GM18951 (cell line): ENCODE results near the gene IGSF6.

Experiments
- POLR2A ChIP-seq: IDR thresholded peaks from 4 replicates; pipeline ENCODE4 v1.6.1; 2011; ENCODE audit warnings: mild to moderate bottlenecking; ENCODE audit not compliant: insufficient read length, insufficient read depth; ENCODE audit errors: extremely low read depth
- in situ Hi-C: fragments of 300-500 bp; cut with MboI; formaldehyde crosslinking; loops from one replicate; pipeline ENCODE4 v1.12.0; 2022; ENCODE audit warnings: low sequenced_read_pairs, mixed read lengths, inconsistent platforms; ENCODE audit not compliant: unreplicated experiment

Gene IGSF6

DNA sequence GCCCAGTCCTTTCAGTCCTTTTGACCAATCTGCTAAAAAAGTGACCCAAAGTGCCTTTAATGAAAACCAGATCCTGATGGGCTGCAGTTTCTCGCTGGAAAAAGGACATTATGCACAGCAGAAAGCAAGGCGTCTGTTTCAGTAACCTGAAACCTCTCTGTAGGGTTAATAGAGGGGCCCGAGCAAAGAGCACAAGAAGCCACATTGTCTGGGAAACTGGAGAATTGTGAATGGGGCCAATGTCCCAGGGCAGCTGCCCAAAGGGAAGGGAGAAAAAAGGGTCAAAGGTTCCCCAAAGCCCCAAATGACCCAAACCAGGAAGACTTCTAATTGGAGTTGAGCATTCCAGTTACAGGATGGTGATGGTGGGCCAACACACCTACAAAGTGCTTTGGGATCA lies 14.4 kb upstream of the IGSF6 start:
- in situ Hi-C loops = no loop called here
- TF ChIP-seq POLR2A = no peak

DNA sequence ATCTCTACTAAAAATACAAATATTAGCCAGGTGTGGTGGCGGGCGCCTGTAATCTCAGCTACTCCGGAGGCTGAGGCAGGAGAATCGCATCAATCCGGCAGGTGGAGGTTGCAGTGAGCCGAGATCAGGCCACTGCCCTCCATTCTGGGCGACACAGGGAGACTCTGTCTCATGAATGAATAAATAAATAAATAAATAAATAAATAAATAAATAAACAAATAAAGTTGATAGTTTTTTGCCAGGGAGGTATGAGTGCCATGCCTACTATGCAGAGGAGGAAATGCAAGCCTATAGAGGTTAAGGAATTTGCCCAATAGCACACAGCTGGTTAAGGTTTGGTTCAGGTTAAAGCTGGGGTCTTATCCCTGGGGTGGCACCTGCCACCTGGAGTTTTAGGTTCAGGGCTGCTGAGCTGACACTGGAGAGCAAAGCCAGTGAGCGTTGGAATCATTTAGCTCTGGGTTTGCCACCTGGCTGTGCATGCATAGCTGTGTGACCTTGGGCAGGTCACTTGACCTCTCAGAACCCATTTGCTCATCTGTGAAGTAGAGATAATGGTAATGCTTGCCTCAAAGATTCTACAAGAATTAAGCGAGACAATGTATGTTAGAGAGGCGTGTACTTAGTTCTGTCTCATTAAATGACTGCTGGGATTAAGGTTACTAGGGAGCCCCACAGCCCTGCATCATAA lies 12.5 kb upstream of the IGSF6 start:
- in situ Hi-C loops = no loop called here

DNA sequence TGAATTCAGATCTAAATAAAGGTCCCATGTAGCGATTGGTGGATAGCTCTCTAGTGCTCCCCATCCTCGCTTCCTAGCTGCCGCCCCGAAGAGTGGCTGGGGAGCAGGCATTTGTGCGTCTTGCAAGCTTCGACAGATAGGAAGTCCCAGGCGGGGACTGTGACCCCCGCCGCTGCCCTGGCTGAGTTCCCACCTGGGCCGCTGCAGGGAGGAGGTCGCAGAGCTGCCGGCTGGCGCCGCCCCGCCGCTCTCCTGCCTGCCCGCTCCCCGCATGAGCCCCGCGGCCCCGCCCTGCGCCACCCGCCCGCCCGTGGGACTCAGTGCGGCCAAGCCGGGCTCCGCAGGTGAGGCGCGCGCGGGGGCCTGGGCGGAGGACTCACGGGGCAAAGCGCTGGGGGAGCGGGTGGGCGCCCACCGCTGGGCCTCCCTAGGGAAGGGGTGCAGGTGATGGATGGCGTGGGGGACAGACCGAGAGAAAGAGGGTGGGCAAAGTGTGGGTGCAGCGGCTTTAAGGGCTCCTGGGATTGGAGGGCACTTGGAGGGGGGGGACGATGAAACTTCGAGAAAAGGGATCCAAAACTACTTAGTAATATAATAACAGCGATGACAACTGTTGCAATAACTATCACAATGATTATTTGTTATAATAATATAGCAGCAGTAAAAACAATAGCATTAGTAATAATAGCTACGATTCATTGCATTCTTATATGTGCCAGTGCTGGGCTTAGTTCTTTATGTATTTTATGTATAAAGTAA lies 11.7 kb upstream of the IGSF6 start, which contains the start of gene OTOA:
OTOA (plus strand) TSS at position 80 of the 759 bp plus-strand sequence. CDS start 14,547 bp downstream, outside the sequence.
- no peak for TF ChIP-seq POLR2A
- in situ Hi-C loops = no loop called here

More for the DNA sequence above, 12.5 kb upstream of the IGSF6 start:
- no peak for TF ChIP-seq POLR2A

DNA sequence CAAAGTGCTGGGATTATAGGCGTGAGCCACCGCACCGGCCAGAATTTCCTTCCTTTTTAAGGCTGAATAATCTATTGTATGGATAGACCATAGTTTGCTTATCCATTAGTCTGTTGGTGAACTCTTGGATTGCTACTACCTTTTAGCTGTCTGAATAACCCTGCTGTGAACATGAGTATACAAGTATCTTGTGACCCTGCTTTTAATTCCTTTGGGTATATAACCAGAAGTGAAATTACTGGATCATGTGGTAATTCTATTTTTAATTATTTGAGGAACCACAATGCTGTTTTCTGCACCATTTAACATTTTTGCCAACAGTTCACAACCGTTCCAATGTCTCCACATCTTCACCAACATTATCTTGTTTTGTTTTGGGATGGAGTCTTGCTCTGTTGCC lies 6.7 kb upstream of the IGSF6 start:
- in situ Hi-C loops = loop anchor here (10.0 kb wide), 1 partner anchor 56 kb away; no protein-coding TSS in a partner anchor
- no peak for TF ChIP-seq POLR2A

DNA sequence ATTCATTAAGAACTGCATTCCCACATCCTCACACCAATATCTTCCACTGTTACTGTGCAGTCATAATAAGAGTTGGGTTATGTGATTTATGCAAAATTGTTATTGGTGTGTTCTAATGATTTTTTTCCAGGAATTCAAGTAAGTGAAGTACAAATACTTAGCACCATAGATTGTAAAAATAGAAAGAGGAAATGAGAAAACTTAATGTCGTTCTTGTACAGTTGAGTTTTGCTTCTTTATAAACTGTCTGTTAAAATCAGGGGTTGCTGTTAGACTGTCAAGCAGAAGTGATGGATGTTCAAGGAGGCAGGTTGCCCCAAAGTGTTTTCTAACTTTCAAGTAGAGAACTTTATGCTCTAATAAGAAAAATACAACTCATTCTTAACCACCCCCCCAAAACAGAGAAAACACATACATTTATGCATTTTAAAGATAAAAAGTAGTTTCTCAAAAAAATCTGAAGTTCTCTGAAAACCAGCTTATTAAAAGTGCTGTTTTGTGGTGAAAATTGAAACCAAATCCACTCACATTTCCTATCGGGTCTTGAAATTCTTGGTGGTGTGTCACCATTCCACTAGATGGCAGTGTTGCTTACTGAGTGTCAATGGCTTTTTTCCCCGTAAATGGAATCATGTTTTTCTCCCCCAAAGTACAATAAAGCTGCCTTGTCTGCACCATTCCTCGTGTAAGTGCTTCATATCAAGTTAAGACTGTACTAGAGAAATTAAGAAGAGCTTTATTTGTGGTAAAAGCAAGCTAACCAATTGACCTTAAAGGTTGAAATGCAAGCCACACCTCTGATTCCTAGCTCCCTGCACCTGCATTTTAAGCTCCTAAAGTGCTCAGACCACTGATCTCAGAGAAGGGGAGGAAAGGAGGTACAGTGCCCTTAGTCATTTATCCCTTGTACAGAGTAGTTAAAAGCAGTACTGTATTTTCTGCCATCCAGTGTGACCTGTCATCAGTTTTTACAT lies 4.7 kb upstream of the IGSF6 start:
- in situ Hi-C loops = loop anchor here (10.0 kb wide), 1 partner anchor 58 kb away; no protein-coding TSS in a partner anchor
- TF ChIP-seq POLR2A = no peak

DNA sequence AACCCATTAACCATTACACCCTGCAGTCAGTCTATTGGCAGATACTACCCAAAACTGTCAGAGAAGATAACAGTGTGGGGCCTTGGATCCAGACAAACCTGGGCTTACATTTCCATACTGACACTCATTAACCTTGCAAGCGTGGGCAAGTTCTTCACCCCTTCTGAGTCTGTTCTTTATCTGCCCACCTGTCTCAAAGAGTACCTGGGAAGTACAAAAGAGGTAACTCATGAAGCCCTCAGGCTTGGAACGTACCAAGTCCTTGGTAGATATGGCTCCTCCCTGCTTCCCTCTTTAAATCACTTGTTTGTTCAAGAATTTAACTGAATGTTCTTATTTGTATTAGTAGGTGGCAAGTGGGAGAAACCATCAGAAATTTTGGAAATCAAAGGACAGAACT lies 2.5 kb upstream of the IGSF6 start:
- in situ Hi-C loops = loop anchor here (10.0 kb wide), 1 partner anchor 60 kb away; no protein-coding TSS in a partner anchor
- no peak for TF ChIP-seq POLR2A

DNA sequence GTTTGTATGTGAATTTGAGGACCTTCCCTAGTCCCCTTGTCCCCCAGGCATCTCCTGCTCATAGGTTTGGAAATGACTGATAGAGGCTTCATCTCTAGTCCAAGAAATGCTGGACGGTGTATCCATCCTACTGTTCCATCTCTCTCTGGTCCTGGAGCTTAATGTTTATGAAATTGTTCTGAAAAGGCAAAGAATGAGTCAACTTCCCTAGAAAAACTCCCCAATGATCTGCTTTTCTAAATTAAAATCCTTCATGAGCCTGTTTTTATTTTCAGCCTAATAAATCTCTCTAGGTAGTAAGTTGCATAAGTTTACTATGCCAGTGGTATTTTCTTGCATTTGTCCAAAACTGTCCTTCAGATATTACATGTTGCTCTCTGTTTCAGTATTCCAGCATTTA lies 2.1 kb upstream of the IGSF6 start:
- no peak for TF ChIP-seq POLR2A
- in situ Hi-C loops = loop anchor here (10.0 kb wide), 1 partner anchor 60 kb away; no protein-coding TSS in a partner anchor

DNA sequence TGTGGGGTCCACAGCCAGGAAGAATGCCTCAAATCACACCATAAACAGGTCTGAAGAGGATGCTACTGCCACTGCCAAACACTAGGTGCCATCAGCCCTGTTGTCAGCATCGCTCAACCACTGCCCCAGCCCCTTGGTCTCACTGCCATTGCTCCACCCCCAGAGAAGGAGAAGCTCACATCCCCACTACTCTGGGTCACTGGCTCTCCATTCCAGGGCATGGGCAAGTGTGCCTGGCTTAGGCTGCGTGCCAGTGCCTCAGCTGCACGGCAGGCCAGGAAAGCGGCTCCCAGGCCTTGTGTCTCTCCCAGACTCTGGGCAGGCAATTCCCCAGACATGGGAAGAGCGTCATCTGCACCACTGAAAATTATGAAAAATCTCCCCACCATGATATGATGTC lies 1.2 kb upstream of the IGSF6 start:
- no peak for TF ChIP-seq POLR2A
- in situ Hi-C loops = loop anchor here (10.0 kb wide), 1 partner anchor 61 kb away; no protein-coding TSS in a partner anchor

DNA sequence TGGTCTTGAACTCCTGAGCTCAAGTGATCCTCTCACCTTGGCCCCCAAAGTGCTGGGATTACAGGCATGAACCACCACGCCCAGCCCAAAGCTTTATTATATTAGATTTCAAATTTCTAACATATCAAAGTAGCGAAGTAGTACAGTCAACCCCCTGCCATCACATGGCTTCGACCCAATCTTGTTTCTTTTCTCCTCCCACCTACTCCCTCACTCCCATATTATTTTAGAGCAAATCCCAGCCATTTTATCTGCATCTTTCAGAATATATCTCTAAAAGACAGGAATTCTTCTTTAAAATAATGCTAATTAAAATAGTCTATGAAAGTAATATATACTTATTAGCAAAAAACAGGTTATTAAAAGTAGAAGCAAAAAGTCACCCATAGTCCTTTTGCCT lies 893 bp downstream of the IGSF6 start:
- no peak for TF ChIP-seq POLR2A
- in situ Hi-C loops = loop anchor here (10.0 kb wide), 1 partner anchor 63 kb away; no protein-coding TSS in a partner anchor

DNA sequence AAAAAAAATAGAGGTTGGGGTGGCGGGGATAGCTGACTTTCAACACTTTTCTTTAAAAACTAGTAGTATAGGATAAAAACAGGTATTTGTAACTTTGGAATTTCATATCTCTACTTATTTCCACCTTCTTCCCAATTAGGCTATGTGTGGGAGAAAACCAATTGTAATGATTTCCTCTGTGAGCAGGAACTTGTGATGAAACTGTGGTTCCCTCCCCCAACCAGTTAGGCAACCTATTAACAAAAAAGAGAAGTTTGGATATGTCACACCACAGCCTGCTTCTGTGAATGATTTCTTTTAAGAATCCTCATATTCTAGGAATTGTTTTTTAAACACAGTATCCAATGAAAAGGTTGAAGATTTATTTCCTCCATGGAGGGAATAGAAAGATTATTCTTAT lies 1.9 kb downstream of the IGSF6 start:
- no peak for TF ChIP-seq POLR2A
- in situ Hi-C loops = loop anchor here (10.0 kb wide), 1 partner anchor 64 kb away; no protein-coding TSS in a partner anchor

DNA sequence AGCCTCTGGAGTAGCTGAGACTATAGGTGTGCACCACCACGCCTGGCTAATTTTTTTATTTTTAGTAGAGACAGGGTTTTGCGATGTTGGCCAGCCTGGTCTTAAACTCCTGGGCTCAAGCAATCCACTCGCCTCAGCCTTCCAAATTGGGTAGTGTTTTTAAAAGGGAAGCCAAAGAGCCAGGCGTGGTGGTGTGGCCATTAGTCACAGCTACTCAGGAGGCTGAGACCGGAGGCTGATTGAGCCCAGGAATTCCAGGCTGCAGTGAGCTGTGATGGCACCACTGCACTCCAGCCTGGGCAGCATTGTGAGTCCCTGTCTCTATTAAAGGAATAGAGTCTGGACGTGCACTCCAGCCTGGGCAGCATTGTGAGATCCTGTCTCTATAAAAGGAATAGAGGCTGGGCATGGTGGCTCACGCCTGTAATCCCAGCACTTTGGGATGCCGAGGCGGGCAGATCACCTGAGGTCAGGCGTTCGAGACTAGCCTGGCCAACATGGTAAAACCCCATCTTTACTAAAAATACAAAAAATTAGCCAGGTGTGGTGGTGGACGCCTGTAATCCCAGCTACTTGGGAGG lies 2.5 kb downstream of the IGSF6 start:
- in situ Hi-C loops = loop anchor here (10.0 kb wide), 1 partner anchor 65 kb away; no protein-coding TSS in a partner anchor

DNA sequence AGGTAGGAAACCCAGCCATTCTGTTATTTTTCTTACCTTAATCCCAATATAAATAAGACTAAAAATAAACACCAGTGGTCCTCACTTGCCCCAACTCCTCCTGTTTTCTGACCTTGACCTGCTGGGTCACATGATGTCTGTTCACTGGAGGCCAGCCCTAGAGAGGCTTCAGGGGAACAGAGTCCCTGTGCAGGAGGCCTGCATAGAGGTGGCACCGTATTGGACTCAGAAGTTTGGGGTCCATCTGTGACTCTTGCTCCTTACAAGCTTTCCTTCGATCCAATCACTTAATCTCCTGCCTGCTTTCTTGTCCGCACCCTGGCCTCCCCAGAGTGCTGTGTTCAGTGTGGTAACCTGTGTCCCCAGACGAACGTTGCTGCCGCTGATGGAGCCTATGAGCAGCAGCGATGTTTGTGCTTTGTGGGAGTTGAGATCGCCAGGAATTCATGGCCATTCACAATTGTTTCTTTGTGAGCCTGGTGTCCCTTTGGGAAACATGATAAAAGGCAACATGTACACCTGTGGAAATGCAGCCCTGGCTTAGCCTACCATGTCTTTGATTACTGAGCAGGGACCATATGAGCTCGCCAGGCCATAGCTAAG lies 4.7 kb downstream of the IGSF6 start:
- in situ Hi-C loops = no loop called here
- TF ChIP-seq POLR2A = no peak
